NCI-H2029 treated with DMSO at 0.1 percent for 48 hours (cell line): ENCODE measurements around the gene NHS.

Source experiments
- DNase-seq: peaks from one replicate; lab custom pipeline; 2025; lab: John Stamatoyannopoulos, UW

Gene NHS

DNA sequence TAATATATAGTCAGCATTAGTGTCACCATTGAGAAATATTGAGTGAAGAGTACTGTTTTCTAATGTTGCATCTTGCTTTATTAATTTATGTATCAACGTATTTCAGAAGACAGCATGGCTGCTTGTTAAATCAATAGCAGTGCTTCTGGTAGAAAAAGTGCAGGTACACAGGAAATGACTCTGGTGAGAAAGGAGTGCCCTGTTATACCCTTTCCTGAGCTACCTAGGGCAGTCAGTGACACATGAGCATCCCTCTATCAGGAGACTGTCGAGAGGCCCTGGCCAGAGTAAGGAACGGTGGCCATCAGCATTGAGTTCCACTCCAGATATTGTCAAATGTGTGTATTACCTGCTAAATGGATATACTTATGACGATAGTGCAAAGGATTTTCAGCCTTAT lies 404.4 kb downstream of the NHS start:
- no peak for DNase-seq
